Head of caudate nucleus (tissue), 42 donors: Measurements from ENCODE around the gene BROX.
"Not testable (repeated sequence)": the region's sequence is repeated elsewhere in the genome, so short reads cannot be mapped to it uniquely, and the experiment has no call there.

Source experiments
- DNase-seq, 42 donors: peaks; one replicate each; pipeline versions ENCODE4 v3.0.0 to v3.0.0-alpha.2; 2020 to 2021; ENCODE audit warnings: mixed read lengths in 7 of 42
- intact Hi-C: fragments of 100-400 bp; cut with DNase I; formaldehyde crosslinking; loops from one replicate; pipeline ENCODE4 v1.15.0; 2022

BROX gene

DNA sequence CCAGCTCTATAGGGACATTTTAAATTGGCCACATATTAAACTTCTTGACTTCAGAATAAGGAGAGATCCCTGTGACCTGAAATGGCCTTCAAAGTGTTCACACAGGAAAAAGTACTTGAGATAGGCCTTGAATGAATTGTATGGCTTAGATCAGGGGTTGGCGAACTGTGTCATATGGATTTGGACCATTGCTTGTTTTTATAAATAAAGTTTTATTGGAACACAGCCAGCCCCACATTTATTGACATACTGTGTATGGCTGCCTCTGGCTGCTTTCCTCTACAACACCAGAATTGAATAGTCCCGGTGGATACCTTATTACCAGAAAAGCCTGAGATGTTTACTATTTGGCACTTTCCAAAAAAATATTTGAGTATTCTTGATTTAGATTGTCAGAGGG, 4.0 kb downstream of the BROX start:
- DNase-seq, result no peak
- intact Hi-C loops, result loop anchor here (10.0 kb wide), 2 partner anchors 72 to 252 kb away; no protein-coding TSS in a partner anchor

DNA sequence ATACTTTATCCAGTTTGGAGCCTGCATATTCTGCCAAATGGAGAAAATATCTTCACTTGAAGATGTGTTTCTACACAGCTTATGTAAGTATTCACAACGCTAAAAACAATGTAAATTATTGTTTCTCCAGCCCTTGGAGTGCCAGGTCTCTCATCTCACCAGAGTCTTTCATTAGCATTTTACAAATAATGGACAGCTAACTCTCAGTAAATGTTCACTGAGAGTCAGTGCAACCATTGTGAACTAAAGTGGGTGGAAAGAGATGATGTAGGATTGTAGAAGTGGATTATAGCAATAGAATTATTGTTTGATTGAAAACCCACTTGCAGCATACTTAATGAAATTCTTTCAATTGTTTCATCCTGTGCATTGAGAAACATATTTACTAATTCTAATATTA, 16.4 kb downstream of the BROX start:
- peak in 1 of 42 donors; percentile 52 for DNase-seq
- intact Hi-C loops, result no loop called here

DNA sequence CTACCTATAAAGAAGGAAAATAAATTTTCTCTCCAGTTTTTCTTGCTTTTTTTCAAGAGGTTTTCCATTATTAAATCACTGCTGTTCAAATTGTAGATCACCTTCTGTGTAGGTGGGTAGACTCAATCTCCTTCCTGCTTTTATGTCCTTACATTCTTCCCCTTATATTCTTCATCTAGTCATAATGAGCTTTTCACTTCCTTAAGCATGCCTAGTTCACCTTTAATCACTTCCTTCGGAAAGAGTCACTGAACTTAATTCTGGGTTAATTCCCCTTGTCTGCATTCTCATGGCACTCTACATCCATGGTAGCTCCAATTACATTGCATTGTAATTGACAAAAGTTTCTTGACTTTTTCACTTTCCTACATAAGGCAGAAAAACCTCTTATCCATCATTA, 18.5 kb downstream of the BROX start:
- no peak for DNase-seq
- intact Hi-C loops, result no loop called here

DNA sequence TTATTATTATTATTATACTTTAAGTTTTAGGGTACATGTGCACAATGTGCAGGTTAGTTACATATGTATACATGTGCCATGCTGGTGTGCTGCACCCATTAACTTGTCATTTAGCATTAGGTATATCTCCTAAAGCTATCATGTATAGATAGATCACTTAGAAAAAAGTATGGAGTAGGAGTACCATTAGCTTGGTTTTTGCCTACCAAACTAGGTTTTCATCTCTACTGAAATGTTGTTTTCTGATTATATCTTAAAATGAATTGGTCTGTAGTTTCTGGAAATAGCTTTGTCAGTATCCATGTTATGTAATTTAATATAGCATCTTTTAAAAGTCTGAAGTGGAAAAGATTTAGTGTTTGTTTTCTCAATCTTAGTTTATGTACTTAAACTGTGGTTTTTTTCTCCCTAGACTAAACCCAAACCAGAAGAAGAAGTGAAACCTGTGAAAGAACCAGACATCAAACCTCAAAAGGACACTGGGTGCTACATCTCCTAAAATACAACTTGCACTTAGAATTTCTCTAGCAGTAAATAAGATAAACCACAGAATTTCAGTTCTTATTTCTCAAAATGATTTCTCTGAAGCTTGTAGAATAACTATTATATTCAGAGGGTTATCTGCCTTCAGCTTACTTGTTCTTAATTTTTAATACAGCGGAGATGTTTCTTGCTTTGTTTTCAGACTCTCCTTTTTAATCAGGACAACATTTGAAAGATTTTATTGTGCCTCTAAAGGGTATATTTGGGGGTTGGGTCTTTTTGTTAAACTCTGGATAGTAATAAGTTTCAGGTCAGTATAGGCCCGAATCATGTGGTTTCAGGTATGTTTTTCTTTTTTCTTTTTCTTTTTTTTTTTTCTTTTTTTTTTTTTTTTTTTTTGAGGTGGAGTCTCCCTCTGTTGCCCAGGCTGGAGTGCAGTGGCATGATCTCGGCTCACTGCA, 20.1 kb downstream of the BROX start:
- DNase-seq, result no peak
- intact Hi-C loops, result no loop called here

DNA sequence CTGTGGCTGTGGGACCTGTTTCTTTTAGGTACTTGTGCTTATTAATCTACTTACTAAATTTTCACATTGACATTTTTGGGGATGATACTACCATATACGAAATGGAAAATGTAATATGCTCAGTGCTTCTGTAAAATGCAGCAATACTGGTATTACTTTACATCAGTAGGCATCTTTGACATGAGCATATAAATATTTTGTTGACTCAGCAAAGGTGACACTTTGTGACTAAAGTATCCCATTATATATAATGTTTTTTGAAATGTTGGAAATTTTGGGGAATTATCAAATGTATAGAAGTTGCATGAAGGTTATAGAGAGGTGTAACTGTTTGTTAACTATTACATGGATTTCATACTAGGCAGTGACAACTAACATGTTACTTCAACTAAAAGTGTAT, 22.4 kb downstream of the BROX start:
- no peak for DNase-seq
- intact Hi-C loops, result no loop called here

DNA sequence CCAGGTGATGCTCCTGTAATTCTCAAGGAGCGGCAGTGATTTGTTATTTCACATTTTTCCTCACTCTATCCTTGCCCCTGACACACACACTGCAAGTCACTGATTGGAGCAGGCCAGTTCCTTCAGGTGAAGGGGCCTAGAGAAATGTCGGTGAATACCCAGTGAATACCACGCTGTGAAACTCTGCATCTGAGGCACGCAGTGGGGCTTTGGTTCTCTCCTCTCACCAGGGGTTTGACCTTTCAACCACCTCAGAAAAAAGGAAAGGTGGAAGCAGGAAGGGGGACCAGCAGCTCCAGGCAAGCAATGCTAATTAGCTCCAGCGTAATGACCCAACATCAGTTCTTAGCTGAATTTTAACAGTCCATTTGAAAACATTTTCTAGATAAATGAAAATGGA, 24.1 kb downstream of the BROX start:
- DNase-seq, result no peak
- intact Hi-C loops, result no loop called here

DNA sequence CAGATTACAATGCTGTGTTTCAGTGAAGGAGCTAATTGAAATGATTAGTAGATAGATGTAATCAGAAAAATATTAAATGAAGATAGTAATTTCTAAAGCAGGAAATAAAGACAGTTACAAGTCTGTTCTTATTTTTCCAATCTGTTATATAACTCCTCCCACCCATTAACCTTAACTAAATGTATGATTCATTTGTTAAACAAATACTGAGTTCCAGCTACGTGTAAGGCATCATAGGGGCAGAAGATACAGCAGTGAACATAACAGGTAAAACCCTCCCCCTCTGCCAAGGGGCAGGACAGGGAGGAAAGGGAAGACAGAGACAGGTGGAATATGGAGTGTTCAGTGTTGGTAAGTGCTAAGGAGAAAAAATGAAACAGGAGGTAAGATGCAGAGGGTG, 24.6 kb downstream of the BROX start, which contains the start of gene FAM177B:
FAM177B (plus strand) TSS at position 231 of the 400 bp plus-strand sequence. CDS start 9,344 bp downstream, outside the sequence.
- intact Hi-C loops, result no loop called here
- peak in 3 of 42 donors; percentile 10 to 27 (median 23) for DNase-seq

DNA sequence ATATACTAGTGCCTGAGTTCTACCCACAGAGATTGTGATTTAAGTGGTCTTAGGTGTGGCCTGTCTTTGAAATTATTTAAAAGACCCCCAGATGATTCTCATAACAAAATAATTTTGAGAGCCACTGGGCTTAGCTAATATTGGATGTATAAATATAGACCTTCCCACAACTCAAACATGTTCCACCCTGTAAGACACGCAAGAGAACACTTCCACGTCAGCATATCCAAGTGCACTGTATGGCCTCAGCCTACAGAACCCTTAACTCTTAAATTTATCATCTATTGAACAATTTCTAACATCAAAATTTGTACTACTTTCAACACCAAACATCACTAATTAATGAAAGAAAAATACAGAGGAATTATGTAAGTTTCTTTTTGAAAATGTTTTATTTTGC, 27.1 kb downstream of the BROX start:
- no peak for DNase-seq
- intact Hi-C loops, result no loop called here

DNA sequence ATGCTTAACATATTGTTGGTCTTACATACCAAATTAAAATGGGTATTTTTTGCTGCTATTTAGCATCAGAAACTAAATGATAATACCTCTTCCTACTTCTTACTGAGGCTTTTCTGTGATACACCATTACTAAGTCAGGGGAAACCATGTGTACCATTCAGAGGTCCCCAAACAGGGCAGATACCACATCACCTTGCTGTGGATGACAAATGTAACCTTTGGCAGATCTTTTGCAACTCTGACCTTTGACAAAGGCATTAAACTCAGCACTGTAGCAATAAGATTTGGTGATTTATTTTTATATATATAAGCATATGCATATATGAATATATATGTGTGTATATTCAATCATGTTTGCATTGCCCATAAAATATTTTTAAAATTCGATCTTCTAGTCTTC, 27.6 kb downstream of the BROX start:
- no peak for DNase-seq
- intact Hi-C loops, result no loop called here

DNA sequence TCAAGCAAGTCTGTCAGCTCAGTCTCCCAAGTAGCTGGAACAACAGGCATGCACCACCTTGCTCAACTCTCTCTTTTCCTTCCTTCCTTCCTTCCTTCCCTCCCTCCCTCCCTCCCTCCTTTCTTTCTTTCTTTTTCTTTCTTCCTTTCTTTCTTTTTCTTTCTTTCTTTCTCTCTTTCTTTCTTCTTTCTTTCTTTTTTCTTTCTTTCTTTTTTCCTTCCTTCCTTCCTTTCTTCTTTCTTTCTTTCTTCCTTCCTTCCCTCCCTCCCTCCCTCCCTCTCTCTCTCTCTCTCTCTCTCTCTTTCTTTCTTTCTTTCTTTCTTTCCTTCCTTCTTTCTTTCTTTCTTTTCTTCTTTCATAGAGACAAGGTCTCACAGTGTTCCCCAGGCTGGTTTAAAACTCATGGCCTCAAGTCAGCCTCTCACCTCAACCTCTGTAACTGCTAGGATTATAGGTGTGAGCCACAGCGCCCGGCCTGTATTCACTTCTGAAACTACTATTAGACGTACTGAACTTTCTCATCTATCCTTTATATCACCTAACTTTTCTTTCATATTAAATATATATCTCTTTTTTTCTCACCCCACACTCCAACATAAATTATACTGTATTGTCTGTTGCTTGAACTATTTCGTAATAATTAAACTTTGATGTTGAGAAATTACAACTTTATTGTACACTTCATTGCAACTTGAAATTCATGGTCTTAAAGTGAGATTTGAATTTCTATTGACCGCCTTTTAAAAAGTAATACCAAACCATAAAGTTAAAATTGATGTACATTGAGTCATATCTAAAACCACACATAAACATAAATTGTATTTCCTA, 29.5 kb downstream of the BROX start:
- DNase-seq, intact Hi-C loops: not testable (repeated sequence)

DNA sequence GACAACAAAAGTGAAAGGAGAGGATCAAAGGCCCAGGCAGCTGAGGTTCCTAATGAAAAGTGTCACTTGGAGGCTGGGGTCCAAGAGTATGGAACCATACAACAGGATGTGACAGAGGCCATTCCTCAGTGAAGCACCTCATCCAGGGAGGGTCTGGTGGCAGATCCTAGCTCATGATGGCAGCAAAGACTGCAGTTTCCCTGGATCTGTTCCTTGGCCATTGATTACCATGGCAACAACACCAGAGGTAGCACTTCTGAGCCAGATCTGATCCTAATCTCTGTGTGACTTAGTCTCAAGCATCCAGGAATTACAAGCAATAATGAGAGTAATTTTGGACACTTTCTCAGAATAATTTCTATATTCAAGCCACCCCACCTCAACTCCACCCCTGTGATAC, 37.6 kb downstream of the BROX start:
- intact Hi-C loops, result no loop called here
- no peak for DNase-seq

DNA sequence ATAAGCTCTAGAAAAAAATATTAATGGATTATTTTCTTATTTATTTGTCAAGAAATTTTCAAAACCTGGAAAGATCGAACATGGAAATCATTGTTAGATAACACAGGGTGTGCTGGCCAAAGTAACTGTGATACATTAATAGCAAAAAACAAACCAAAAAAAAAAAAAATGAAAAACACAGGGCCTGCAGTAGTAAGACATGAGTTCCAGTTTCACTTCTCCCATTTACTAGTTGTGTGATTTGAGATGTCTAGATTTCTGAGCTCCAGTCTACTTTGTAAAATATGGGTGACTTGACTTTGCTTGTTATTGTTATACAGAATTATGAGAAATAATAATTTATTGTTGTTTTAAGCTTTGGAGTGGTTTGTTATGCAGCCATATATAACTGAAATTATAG, 38.3 kb downstream of the BROX start:
- intact Hi-C loops, result no loop called here
- no peak for DNase-seq

DNA sequence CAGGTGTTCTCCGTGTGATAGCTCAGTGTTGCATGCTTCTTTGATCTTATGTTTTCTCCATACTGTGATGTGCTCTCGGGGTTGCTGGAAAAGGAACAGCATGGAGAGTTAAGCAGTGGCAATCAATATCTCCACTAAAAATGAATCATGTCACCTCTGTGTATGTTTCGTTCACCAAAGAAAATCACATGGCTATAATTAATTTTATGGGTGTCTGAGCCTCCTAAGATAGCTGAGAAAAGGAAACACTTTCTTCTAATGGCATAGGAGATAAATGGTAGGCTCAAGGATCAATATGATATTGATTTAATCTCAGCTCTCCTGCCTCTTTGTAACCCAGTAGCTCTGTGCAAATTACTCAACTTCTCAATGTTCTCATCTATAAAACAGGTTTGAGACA, 38.9 kb downstream of the BROX start:
- intact Hi-C loops, result no loop called here
- DNase-seq, result no peak

DNA sequence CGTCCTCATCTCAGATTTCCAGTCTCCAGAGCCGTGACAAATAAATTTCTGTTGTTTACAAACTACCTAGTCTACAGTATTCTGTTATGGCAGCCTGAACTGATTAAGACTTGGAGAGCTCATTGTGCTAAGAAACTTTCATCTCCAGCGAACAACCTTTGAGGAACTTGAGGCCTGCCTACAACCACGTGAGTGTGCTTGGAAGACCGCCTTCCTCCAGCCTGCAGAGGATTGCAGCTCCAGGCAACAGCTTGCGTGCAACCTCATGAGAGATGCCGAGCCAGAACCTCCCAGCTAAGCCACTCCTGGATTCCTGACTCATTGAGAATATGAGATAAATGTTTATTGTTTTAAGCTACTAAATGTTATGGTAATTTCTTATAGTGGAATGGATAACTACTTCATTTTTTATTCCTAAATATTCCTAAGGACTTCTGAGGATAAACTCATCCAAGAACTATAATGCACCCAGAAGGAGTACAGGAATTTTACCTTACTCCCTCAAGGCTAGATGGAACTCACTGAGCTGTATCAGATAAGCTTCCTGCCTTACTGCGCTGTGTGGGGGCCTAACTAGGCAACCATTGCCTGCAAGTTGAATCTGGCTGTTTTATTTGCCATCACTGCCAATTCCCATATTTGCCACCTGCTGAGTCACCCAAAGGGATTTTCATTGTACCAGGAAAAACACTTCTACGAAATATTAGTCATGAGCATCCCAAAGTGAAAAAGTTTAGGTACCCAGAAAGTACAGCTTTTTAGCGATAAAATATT, 42.2 kb downstream of the BROX start:
- intact Hi-C loops, result no loop called here
- DNase-seq, result peak in 28 of 42 donors; percentile 25 to 70 (median 45)

DNA sequence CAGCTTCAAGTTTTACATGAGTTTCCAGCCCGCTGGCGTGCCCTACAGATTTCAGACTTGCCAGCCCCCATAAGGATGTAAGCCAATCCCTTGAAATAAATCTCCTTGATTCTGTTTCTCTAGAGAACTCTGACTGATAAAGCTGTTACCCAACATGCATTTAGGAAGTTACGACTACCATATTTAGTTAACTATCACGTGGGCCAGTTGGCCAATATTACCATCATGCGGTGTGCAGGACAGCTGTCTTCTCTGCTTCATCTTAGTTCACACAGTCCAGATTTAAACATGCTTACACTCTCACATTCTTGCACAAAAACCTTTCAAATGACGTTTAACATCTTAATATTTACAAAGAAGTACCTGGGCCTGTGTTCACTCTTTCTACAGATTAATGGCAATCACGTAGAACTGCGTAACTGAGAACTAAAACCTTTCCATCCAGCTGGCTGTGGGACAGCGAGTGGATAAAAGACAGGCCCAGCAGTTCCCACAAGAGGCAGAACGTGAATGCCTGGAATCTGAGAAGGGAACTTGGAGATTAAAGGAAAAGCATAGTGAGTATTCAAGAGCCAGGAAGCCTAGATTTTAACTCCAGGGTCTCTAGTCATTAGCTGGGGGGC, 45.4 kb downstream of the BROX start:
- DNase-seq, result peak in 1 of 42 donors; percentile 29
- intact Hi-C loops, result no loop called here

DNA sequence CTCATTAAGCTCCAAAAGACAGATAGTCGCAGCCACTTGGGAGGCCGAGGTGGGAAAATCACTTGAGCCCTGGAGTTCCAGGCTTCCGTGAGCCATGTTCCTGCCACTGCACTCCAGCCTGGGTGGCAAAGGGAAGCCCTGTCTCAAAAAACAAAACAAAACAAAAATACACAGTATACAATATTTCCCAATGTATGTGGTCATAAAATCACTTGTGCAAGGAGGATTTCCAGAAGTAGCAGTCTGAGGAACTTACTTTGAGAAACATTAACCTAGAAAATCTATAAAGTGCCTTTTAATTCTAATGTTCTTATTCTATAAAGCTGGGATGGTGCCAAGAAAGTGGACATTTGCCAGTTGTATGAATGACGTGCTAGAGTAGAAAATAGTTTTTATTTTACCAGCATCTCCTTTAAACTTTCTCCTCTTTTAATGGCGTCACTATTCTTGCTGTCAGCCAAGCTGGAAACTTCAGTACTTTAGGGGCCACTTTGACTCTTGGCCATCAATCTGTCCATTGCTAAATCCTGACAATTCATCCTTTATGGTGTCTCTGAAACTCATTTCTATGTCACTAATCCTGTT, 47.2 kb downstream of the BROX start:
- intact Hi-C loops, result no loop called here
- DNase-seq, result no peak

DNA sequence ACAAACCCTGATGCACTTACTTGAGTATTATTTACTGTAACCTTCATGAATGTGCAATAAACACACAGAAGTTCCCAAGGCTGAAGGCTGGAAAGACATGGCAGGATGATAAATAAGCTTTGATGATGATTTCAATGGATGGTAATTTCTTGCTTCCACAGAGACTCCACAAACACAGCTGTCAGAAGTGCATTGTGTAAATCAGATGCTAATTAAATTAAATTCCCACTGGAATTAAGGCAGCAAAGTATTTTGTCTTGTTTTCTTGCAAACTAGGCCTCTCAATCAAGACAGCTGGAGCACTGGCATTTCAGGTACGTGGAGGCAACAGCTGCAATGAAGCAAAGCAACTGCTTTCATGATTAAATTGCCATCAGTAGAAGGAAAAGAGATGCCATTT, 48.7 kb downstream of the BROX start:
- no peak for DNase-seq
- intact Hi-C loops, result no loop called here

DNA sequence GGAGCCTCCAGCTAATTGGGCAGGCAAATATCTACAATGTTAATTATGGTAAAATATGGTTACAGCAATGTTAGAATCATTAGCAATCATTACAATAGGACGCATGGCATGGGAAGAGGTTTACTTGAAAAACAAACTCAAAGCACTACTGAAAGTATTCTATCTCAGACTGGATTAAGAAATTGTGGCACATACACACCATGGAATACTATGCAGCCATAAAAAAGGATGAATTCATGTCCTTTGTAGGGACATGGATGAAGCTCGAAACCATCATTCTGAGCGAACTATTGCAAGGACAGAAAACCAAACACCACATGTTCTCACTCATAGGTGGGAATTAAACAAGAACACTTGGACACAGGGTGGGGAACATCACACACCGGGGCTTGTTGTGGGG, 49.8 kb downstream of the BROX start:
- DNase-seq, intact Hi-C loops: not testable (repeated sequence)
